HCT116 (cell line): Measurements from ENCODE around the gene DMD. TPM values are rescaled to one million over a fixed set of nuclear protein-coding genes. Genes with fewer than 3 reads are reported as not detected.

Experiments
- ATAC-seq: fragments of 200-7000 bp; cut with Tn5 transposase; 2 replicates; pipeline ENCODE4 v1.9.1; 2020; ENCODE audit warnings: mild to moderate bottlenecking, moderate library complexity
- BruUV-seq: library from RNA; stranded (reverse); fragments of 400-500 nt; replicated peaks from 2 replicates; lab custom pipeline; 2021; lab: Mats Ljungman, UMichigan
- CTCF ChIA-PET: fragments of 300-600 bp; sonication (Branson Sonifier 250); formaldehyde crosslinking; loops from one replicate; lab custom pipeline; 2021; ENCODE audit warnings: antibody characterized with exemption; lab: Charles Lee
- POLR2A ChIA-PET: fragments of 300-600, 350-600 bp; sonication (Branson Sonifier 250); formaldehyde crosslinking; loops from one replicate; lab custom pipeline; 2021; ENCODE audit warnings: antibody characterized with exemption; lab: Charles Lee
- RAD21 ChIA-PET, 2 experiments: fragments of 300-600 bp; sonication (Branson Sonifier 250); formaldehyde crosslinking; loops; one replicate each; lab custom pipeline; 2023; ENCODE audit warnings: low total read pairs in 2 of 2; ENCODE audit not compliant: uncharacterized antibody in 2 of 2, unreplicated experiment in 2 of 2, low non-redundant PET in 1 of 2; lab: Charles Lee
- DNase-seq: peaks from one replicate; pipeline ENCODE4 v3.0.0-alpha.2; 2010; ENCODE audit warnings: low read depth, low spot score
- H2AFZ ChIP-seq: fragments of 200-600 bp; shearing (Covaris generic), sonication (generic); 2 replicates; pipeline ENCODE4 v1.6.1; 2017; ENCODE audit warnings: low read depth, mixed run types, mixed read lengths, antibody characterized with exemption, low read length; ENCODE audit not compliant: poor library complexity, severe bottlenecking
- H3K27ac ChIP-seq: 2 replicates; pipeline ENCODE4 v1.5.1; 2012; ENCODE audit warnings: low read depth, low read length
- H3K27me3 ChIP-seq: fragments of 200-600 bp; sonication (generic); 2 replicates; pipeline ENCODE4 v1.6.1; 2016; ENCODE audit warnings: mixed run types, low read length, mixed read lengths; ENCODE audit not compliant: insufficient read depth
- H3K36me3 ChIP-seq, 2 experiments: fragments of 200-500 bp in 1 of 2; fragments of 200-600 bp in 1 of 2; sonication (Bioruptor generic) in 1 of 2; sonication (generic) in 1 of 2; 2 replicates each; pipeline versions ENCODE4 v1.5.1 to v1.6.1; 2014 to 2016; ENCODE audit warnings: low read length in 2 of 2, inconsistent platforms in 1 of 2, mixed read lengths in 1 of 2, mixed run types in 1 of 2; ENCODE audit not compliant: insufficient read depth in 2 of 2, control insufficient read depth in 1 of 2
- H3K4me1 ChIP-seq, 2 experiments: fragments of 200-600 bp in 1 of 2; sonication (generic) in 1 of 2; 2 replicates each; pipeline versions ENCODE4 v1.5.1 to v1.6.1; 2012 to 2017; ENCODE audit warnings: low read length in 2 of 2, inconsistent platforms in 1 of 2, mild to moderate bottlenecking in 1 of 2, mixed read lengths in 1 of 2, mixed run types in 1 of 2, moderate library complexity in 1 of 2; ENCODE audit not compliant: insufficient read depth in 2 of 2, control insufficient read depth in 1 of 2
- H3K4me2 ChIP-seq: fragments of 200-600 bp; sonication (generic); 2 replicates; pipeline ENCODE4 v1.6.1; 2017; ENCODE audit warnings: mixed run types, low read length, mixed read lengths
- H3K4me3 ChIP-seq, 2 experiments: fragments of 200-600 bp in 1 of 2; sonication (generic) in 1 of 2; replicated peaks in 1 of 2; 2 replicates each; pipeline ENCODE4 v1.5.1; 2011 to 2016; ENCODE audit warnings: low read length in 2 of 2, control low read depth in 1 of 2, low read depth in 1 of 2, mild to moderate bottlenecking in 1 of 2, mixed read lengths in 1 of 2, mixed run types in 1 of 2
- H3K79me2 ChIP-seq: fragments of 200-600 bp; sonication (generic); 2 replicates; pipeline ENCODE4 v1.6.1; 2017; ENCODE audit warnings: mild to moderate bottlenecking, mixed run types, low read length, moderate library complexity, mixed read lengths; ENCODE audit not compliant: insufficient read depth
- H3K9ac ChIP-seq: fragments of 200-600 bp; sonication (generic); 2 replicates; pipeline ENCODE4 v1.6.1; 2016; ENCODE audit warnings: low read length, mixed read lengths
- H3K9me2 ChIP-seq: fragments of 200-600 bp; sonication (generic), shearing (Covaris generic); 2 replicates; pipeline ENCODE4 v1.6.1; 2017; ENCODE audit warnings: mixed run types, mild to moderate bottlenecking, moderate library complexity; ENCODE audit not compliant: insufficient read depth
- H3K9me3 ChIP-seq, 2 experiments: fragments of 200-500 bp in 1 of 2; fragments of 200-600 bp in 1 of 2; sonication (Bioruptor generic) in 1 of 2; sonication (generic) in 1 of 2; 2 replicates each; pipeline ENCODE4 v1.6.1; 2014 to 2017; ENCODE audit warnings: low read length in 2 of 2, mixed read lengths in 2 of 2, inconsistent platforms in 1 of 2, low read depth in 1 of 2, mild to moderate bottlenecking in 1 of 2, mixed run types in 1 of 2, moderate library complexity in 1 of 2; ENCODE audit not compliant: control insufficient read depth in 1 of 2, insufficient read depth in 1 of 2
- H4K20me1 ChIP-seq: fragments of 200-600 bp; sonication (generic), shearing (Covaris generic); 2 replicates; pipeline ENCODE4 v1.6.1; 2017; ENCODE audit warnings: mixed run types, mild to moderate bottlenecking, moderate library complexity; ENCODE audit not compliant: insufficient read depth
- ELF1 ChIP-seq: IDR thresholded peaks from 2 replicates; pipeline ENCODE4 v1.6.1; 2012; ENCODE audit warnings: low read depth, borderline replicate concordance
- FOSL1 ChIP-seq: IDR thresholded peaks from 2 replicates; pipeline ENCODE4 v1.6.1; 2012; ENCODE audit warnings: low read depth
- POLR2AphosphoS5 ChIP-seq: IDR thresholded peaks from 2 replicates; pipeline ENCODE4 v1.6.1; 2011; ENCODE audit warnings: mild to moderate bottlenecking, low read depth, low read length, moderate library complexity
- RAD21 ChIP-seq: IDR thresholded peaks from 2 replicates; pipeline ENCODE4 v1.6.1; 2012; ENCODE audit warnings: low read depth, mild to moderate bottlenecking
- SIN3A ChIP-seq: IDR thresholded peaks from 2 replicates; pipeline ENCODE4 v1.6.1; 2012; ENCODE audit warnings: low read depth
- SP1 ChIP-seq: IDR thresholded peaks from 2 replicates; pipeline ENCODE4 v1.6.1; 2012; ENCODE audit warnings: low read depth
- YY1 ChIP-seq: IDR thresholded peaks from 2 replicates; pipeline ENCODE4 v1.6.1; 2011; ENCODE audit warnings: low read length, low read depth, moderate library complexity, mild to moderate bottlenecking; ENCODE audit not compliant: insufficient replicate concordance; ENCODE audit errors: extremely low read depth
- ZFX ChIP-seq: fragments of 450-650 bp; IDR thresholded peaks from 2 replicates; pipeline ENCODE4 v1.6.1; 2017
- intact Hi-C: fragments of 100-400 bp; cut with micrococcal nuclease; formaldehyde crosslinking; loops from 2 replicates; pipeline ENCODE4 v1.10.0; 2022
- total RNA-seq: library from RNA; stranded (reverse); gene quantifications from one replicate; pipeline ENCODE4 v1.2.1, GENCODE V29; 2021; ENCODE audit not compliant: unreplicated experiment
- TF ChIP-seq, protein P1 (sequence below), 3 experiments: fragments of 200-600 bp in 1 of 3; sonication (generic) in 1 of 3; IDR thresholded peaks in 2 of 3; conservative IDR thresholded peaks in 1 of 3; 2 replicates each; pipeline ENCODE4 v1.5.1; 2012 to 2017; ENCODE audit warnings: low read depth in 2 of 3, low read length in 2 of 3, antibody characterized with exemption in 1 of 3, borderline replicate concordance in 1 of 3, control low read depth in 1 of 3, mild to moderate bottlenecking in 1 of 3, mixed read lengths in 1 of 3, mixed run types in 1 of 3, moderate library complexity in 1 of 3; ENCODE audit not compliant: insufficient read depth in 1 of 3
- TF ChIP-seq, protein P2 (sequence below): IDR thresholded peaks from 2 replicates; pipeline ENCODE4 v1.6.1; 2011; ENCODE audit warnings: mild to moderate bottlenecking, low read length, moderate library complexity; ENCODE audit not compliant: insufficient replicate concordance; ENCODE audit errors: extremely low read depth

The DMD gene
- total RNA-seq, 1 experiment from 2014 or later, result 0.05 TPM

DNA sequence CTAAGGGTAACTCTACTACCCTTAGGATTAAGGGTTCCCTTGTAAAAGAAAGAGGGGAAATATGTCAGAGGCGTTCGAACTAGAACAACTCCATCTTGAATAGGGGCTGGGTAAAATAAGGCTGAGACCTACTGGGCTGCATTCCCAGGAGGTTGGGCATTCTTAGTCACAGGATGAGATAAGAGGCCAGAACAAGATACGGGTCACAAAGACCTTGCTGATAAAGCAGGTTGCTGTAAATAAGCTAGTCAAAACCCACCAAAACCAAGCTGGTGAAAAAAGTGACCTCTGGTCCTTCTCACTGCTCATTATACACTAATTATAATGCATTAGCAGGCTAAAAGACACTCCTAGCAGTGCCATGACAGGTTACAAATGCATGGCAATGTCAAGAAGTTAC is 922.0 kb downstream of the DMD start:
- Histone ChIP-seq H3K4me3 (no peak overlapping the region), H3K9ac (no peak overlapping the region), H3K79me2 (no peaks in the 10 kb centered on the region), H2AFZ (no peak overlapping the region), H3K27me3 (no peaks in the 10 kb centered on the region), H3K27ac (no peak overlapping the region), H3K9me2 (no peaks in the 10 kb centered on the region), H3K36me3 (no peaks in the 10 kb centered on the region), H3K4me2 (no peak overlapping the region), H3K9me3 (no peaks in the 10 kb centered on the region; a peak in 1 of 4 replicates), H3K4me1 (no peaks in the 10 kb centered on the region), H4K20me1 (no peaks in the 10 kb centered on the region)
- DNase-seq, result no peak
- ChIA-PET RAD21 (no interaction called here), CTCF (no interaction called here), POLR2A (no interaction called here)
- no TSS peak for BruUV-seq
- no peak for TF ChIP-seq FOSL1
- TF ChIP-seq ELF1, result no peak
- TF ChIP-seq SIN3A, result no peak
- TF ChIP-seq, protein P1, sequence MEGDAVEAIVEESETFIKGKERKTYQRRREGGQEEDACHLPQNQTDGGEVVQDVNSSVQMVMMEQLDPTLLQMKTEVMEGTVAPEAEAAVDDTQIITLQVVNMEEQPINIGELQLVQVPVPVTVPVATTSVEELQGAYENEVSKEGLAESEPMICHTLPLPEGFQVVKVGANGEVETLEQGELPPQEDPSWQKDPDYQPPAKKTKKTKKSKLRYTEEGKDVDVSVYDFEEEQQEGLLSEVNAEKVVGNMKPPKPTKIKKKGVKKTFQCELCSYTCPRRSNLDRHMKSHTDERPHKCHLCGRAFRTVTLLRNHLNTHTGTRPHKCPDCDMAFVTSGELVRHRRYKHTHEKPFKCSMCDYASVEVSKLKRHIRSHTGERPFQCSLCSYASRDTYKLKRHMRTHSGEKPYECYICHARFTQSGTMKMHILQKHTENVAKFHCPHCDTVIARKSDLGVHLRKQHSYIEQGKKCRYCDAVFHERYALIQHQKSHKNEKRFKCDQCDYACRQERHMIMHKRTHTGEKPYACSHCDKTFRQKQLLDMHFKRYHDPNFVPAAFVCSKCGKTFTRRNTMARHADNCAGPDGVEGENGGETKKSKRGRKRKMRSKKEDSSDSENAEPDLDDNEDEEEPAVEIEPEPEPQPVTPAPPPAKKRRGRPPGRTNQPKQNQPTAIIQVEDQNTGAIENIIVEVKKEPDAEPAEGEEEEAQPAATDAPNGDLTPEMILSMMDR (IDR thresholded peaks at IDR 0.05 in 2 of 3, conservative IDR thresholded peaks at IDR 0.05 in 1 of 3; ENCODE audit: borderline replicate concordance in 1 of 3, insufficient read depth in 1 of 3, low read depth in 2 of 3, low read length in 2 of 3), result no peak
- TF ChIP-seq ZFX, result no peak
- ATAC-seq, result no peak
- intact Hi-C loops, result no loop called here

DNA sequence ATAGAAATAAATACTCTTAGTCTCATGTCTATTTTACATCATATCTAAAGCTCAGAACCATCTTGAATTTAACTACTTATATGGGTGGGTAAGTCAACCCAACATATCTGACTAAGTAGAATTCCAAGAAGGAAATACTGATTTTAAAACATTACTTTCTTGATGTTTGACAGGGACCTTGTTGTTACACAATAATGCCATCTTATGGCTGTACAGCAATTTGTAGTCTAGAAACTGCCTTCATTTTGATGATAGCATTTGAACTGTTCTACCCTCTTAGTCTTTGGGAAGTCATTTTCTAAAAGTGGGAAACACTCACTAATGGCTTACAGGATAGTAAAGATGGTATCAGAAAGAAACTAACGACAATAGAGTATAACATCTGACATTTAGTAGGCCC is 929.5 kb downstream of the DMD start:
- Histone ChIP-seq H4K20me1 (no peaks in the 10 kb centered on the region), H3K4me2 (no peak overlapping the region), H3K36me3 (no peaks in the 10 kb centered on the region), H3K4me1 (no peaks in the 10 kb centered on the region), H2AFZ (no peak overlapping the region), H3K27me3 (no peaks in the 10 kb centered on the region), H3K4me3 (no peak overlapping the region), H3K9ac (no peak overlapping the region), H3K27ac (no peak overlapping the region), H3K9me2 (no peaks in the 10 kb centered on the region), H3K9me3 (no peaks in the 10 kb centered on the region), H3K79me2 (no peaks in the 10 kb centered on the region)
- no TSS peak for BruUV-seq
- intact Hi-C loops, result no loop called here
- TF ChIP-seq RAD21 (no peak), SP1 (no peak), POLR2AphosphoS5 (no peak), ELF1 (no peak), YY1 (no peak)
- TF ChIP-seq, protein P2, sequence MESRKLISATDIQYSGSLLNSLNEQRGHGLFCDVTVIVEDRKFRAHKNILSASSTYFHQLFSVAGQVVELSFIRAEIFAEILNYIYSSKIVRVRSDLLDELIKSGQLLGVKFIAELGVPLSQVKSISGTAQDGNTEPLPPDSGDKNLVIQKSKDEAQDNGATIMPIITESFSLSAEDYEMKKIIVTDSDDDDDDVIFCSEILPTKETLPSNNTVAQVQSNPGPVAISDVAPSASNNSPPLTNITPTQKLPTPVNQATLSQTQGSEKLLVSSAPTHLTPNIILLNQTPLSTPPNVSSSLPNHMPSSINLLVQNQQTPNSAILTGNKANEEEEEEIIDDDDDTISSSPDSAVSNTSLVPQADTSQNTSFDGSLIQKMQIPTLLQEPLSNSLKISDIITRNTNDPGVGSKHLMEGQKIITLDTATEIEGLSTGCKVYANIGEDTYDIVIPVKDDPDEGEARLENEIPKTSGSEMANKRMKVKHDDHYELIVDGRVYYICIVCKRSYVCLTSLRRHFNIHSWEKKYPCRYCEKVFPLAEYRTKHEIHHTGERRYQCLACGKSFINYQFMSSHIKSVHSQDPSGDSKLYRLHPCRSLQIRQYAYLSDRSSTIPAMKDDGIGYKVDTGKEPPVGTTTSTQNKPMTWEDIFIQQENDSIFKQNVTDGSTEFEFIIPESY, result no peak
- ChIA-PET RAD21 (no interaction called here), POLR2A (no interaction called here), CTCF (no interaction called here)
- ATAC-seq (no peak), DNase-seq (no peak)
